ENCODE measurements around the gene OR56B1.

- TF ChIP-seq CTCF (IDR thresholded peaks at IDR 0.05; ENCODE audit: borderline replicate concordance, extremely low read depth, low read length, poor library complexity, severe bottlenecking) (no peak), EZH2 (IDR thresholded peaks at IDR 0.05; ENCODE audit: borderline replicate concordance, low read depth, low read length, severe bottlenecking) (no peak)
These were observed 32.3 kb upstream of the OR56B1 start for GRCh38 chr11:5703741-5704536.
